Astrocyte (in vitro differentiated cells and primary cell): ENCODE data around the gene NDEL1. TPM values are rescaled to one million over a fixed set of nuclear protein-coding genes. Genes with fewer than 3 reads are reported as not detected.

ENCODE experiments used
- DNase-seq: peaks from one replicate; pipeline ENCODE4 v3.0.0-alpha.2; 2010; ENCODE audit warnings: low read depth
- FAIRE-seq: peaks from 2 replicates; lab custom pipeline; 2011; peaks lifted over from hg19 to GRCh38; lab: Jason Lieb, UNC
- H2AFZ ChIP-seq: 2 replicates; pipeline ENCODE4 v1.6.0; 2012; ENCODE audit warnings: low read depth, low read length, inconsistent platforms
- H3K27ac ChIP-seq: 2 replicates; pipeline ENCODE4 v1.5.1; 2011; ENCODE audit warnings: low read depth, low read length, inconsistent platforms
- H3K27me3 ChIP-seq: 2 replicates; pipeline ENCODE4 v1.6.0; 2011; ENCODE audit warnings: low read length, inconsistent platforms; ENCODE audit not compliant: insufficient read depth
- H3K36me3 ChIP-seq: 2 replicates; pipeline ENCODE4 v1.5.1; 2011; ENCODE audit warnings: low read length, inconsistent platforms; ENCODE audit not compliant: insufficient read depth
- H3K4me1 ChIP-seq: 2 replicates; pipeline ENCODE4 v1.5.1; 2011; ENCODE audit warnings: low read length, inconsistent platforms; ENCODE audit not compliant: insufficient read depth
- H3K4me2 ChIP-seq: 2 replicates; pipeline ENCODE4 v1.6.0; 2012; ENCODE audit warnings: low read length, inconsistent platforms
- H3K4me3 ChIP-seq: 2 replicates; pipeline ENCODE4 v1.5.1; 2011; ENCODE audit warnings: low read depth, mild to moderate bottlenecking, low read length, inconsistent platforms; ENCODE audit not compliant: insufficient read depth
- H3K79me2 ChIP-seq: 2 replicates; pipeline ENCODE4 v1.6.0; 2012; ENCODE audit warnings: mild to moderate bottlenecking, low read length, inconsistent platforms; ENCODE audit not compliant: insufficient read depth
- H3K9ac ChIP-seq: 2 replicates; pipeline ENCODE4 v1.6.0; 2012; ENCODE audit warnings: mild to moderate bottlenecking, low read length, inconsistent platforms
- H3K9me3 ChIP-seq: 2 replicates; pipeline ENCODE4 v1.5.1; 2012; ENCODE audit warnings: low read depth, mild to moderate bottlenecking, low read length, inconsistent platforms; ENCODE audit not compliant: insufficient read depth
- H4K20me1 ChIP-seq: 2 replicates; pipeline ENCODE4 v1.6.0; 2012; ENCODE audit warnings: low read length, inconsistent platforms; ENCODE audit not compliant: insufficient read depth
- H3K27ac Mint-ChIP-seq: one replicate; pipeline ENCODE4 v1.8.0; 2021; ENCODE audit warnings: mild to moderate bottlenecking, mixed read lengths; ENCODE audit not compliant: unreplicated experiment
- H3K27me3 Mint-ChIP-seq: one replicate; pipeline ENCODE4 v1.8.0; 2021; ENCODE audit warnings: low read depth, mixed read lengths; ENCODE audit not compliant: unreplicated experiment
- H3K36me3 Mint-ChIP-seq: one replicate; pipeline ENCODE4 v1.8.0; 2021; ENCODE audit warnings: low read depth, mixed read lengths; ENCODE audit not compliant: unreplicated experiment
- H3K4me1 Mint-ChIP-seq: one replicate; pipeline ENCODE4 v1.8.0; 2021; ENCODE audit warnings: low read depth, mixed read lengths; ENCODE audit not compliant: unreplicated experiment
- H3K4me3 Mint-ChIP-seq: one replicate; pipeline ENCODE4 v1.8.0; 2021; ENCODE audit warnings: mild to moderate bottlenecking, moderate library complexity, mixed read lengths; ENCODE audit not compliant: unreplicated experiment
- H3K9me3 Mint-ChIP-seq: one replicate; pipeline ENCODE4 v1.8.0; 2021; ENCODE audit warnings: mild to moderate bottlenecking, mixed read lengths; ENCODE audit not compliant: unreplicated experiment
- EZH2 ChIP-seq: IDR thresholded peaks from 2 replicates; pipeline ENCODE4 v1.6.1; 2012; ENCODE audit warnings: mild to moderate bottlenecking, low read length, inconsistent platforms; ENCODE audit not compliant: insufficient read depth
- total RNA-seq: library from RNA; stranded (reverse); gene quantifications from 2 replicates; pipeline ENCODE4 v1.2.1, GENCODE V29; 2021
- TF ChIP-seq, protein P1 (sequence below): IDR thresholded peaks from 2 replicates; pipeline ENCODE4 v1.5.1; 2011; ENCODE audit warnings: low read depth, mild to moderate bottlenecking, inconsistent platforms, low read length, moderate library complexity; ENCODE audit not compliant: insufficient read depth

NDEL1 gene
- total RNA-seq, 1 donor from 2014 or later: 102 TPM

DNA sequence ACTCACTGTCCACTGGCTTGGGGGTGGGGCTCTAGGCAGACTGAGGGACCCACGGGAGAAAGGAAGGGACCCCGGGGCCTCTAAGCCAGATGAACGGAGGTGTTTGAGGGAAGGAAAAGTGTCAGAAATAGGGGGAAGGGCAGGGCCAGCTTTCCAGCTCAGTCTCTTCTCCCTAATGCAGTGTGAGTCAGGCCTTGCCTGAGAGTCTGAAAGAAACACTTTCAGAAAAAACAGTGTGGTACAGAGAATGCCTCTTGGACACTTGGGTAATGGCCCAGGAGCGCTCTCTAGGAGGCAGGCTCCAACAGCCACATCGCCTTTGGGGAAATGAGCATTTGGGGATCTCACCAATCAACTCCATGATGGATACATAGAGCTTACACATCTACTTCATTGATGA lies 46.9 kb downstream of the NDEL1 start:
- no peak overlapping the region for H3K27ac ChIP-seq

DNA sequence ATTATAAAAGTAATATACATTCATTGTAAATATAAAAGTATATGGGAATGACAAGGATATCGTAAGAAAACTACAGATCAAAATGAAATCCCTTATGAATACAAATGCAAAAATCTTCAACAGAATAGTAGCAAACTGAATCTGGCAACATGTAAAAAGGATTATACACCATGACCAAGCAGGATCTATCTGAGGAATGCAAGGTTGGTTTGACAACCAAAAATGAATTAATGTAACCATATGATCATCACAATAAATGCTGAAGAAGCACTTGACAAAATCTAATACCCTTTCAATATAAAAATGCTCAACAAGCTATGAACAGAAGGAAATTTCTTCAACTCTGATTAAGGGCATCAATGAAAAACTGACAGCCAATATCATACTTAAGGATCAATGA lies 48.8 kb downstream of the NDEL1 start:
- H3K36me3 ChIP-seq: peaks cover 68% of the 10 kb centered on the region

More for the DNA sequence above, 46.9 kb downstream of the NDEL1 start:
- Mint-ChIP-seq H3K4me3 (no peak overlapping the region), H3K4me1 (peaks cover 24% of the 10 kb centered on the region), H3K27me3 (no peaks in the 10 kb centered on the region), H3K27ac (peak overlapping the region; percentile 86), H3K36me3 (peaks cover 49% of the 10 kb centered on the region), H3K9me3 (peaks cover 7% of the 10 kb centered on the region)
- Histone ChIP-seq H4K20me1 (peaks cover 49% of the 10 kb centered on the region), H3K9ac (no peak overlapping the region), H3K79me2 (peaks cover 3% of the 10 kb centered on the region), H3K27me3 (no peaks in the 10 kb centered on the region), H2AFZ (no peak overlapping the region), H3K4me1 (peaks cover 10% of the 10 kb centered on the region), H3K4me3 (no peak overlapping the region), H3K9me3 (no peaks in the 10 kb centered on the region), H3K36me3 (peaks cover 66% of the 10 kb centered on the region), H3K4me2 (no peak overlapping the region)
- FAIRE-seq (no peak), DNase-seq (no peak)
- no peak for TF ChIP-seq EZH2
- TF ChIP-seq, protein P1, sequence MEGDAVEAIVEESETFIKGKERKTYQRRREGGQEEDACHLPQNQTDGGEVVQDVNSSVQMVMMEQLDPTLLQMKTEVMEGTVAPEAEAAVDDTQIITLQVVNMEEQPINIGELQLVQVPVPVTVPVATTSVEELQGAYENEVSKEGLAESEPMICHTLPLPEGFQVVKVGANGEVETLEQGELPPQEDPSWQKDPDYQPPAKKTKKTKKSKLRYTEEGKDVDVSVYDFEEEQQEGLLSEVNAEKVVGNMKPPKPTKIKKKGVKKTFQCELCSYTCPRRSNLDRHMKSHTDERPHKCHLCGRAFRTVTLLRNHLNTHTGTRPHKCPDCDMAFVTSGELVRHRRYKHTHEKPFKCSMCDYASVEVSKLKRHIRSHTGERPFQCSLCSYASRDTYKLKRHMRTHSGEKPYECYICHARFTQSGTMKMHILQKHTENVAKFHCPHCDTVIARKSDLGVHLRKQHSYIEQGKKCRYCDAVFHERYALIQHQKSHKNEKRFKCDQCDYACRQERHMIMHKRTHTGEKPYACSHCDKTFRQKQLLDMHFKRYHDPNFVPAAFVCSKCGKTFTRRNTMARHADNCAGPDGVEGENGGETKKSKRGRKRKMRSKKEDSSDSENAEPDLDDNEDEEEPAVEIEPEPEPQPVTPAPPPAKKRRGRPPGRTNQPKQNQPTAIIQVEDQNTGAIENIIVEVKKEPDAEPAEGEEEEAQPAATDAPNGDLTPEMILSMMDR: no peak

DNA sequence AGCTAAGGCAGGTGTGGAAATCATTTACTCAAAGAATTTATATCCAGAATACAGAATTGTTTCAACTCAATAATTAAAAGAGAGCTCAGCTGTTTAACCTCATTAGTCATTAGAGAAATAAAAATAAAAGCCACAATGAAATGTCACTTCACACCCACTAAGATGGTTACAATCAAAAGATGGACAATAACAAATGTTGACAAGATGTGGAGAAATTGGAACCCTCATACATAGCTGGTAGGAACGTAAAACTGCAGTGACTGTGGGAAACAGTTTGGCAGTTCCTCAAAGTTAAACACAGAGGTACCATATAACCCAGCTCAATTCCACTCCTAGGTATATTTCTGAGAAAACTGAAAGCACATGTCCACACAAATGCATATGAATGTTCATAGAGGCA lies 49.8 kb downstream of the NDEL1 start:
- Mint-ChIP-seq H3K4me1 (peaks cover 34% of the 10 kb centered on the region), H3K9me3 (peaks cover 7% of the 10 kb centered on the region), H3K27ac (no peak overlapping the region), H3K4me3 (no peak overlapping the region), H3K36me3 (peaks cover 54% of the 10 kb centered on the region), H3K27me3 (no peaks in the 10 kb centered on the region)
- H3K36me3 ChIP-seq: peaks cover 68% of the 10 kb centered on the region
- no peaks in the 10 kb centered on the region for H3K9me3 ChIP-seq
- TF ChIP-seq, protein P1: no peak
- TF ChIP-seq EZH2: no peak
- no peak overlapping the region for H3K4me3 ChIP-seq
- H3K4me2 ChIP-seq: no peak overlapping the region
- no peaks in the 10 kb centered on the region for H3K27me3 ChIP-seq
- peak; percentile 5 for FAIRE-seq
- no peak overlapping the region for H2AFZ ChIP-seq
- H3K4me1 ChIP-seq: peaks cover 9% of the 10 kb centered on the region
- peaks cover 3% of the 10 kb centered on the region for H3K79me2 ChIP-seq
- H3K9ac ChIP-seq: no peak overlapping the region
- no peak overlapping the region for H3K27ac ChIP-seq
- peaks cover 37% of the 10 kb centered on the region for H4K20me1 ChIP-seq
- DNase-seq: no peak

More for the DNA sequence above, 48.8 kb downstream of the NDEL1 start:
- no peak overlapping the region for H3K4me3 Mint-ChIP-seq
- H3K4me2 ChIP-seq: no peak overlapping the region
- no peaks in the 10 kb centered on the region for H3K27me3 Mint-ChIP-seq
- no peaks in the 10 kb centered on the region for H3K27me3 ChIP-seq
- H3K27ac ChIP-seq: no peak overlapping the region
- H4K20me1 ChIP-seq: peaks cover 48% of the 10 kb centered on the region
- no peak overlapping the region for H2AFZ ChIP-seq
- peaks cover 28% of the 10 kb centered on the region for H3K4me1 Mint-ChIP-seq
- FAIRE-seq (no peak), DNase-seq (no peak)
- peaks cover 57% of the 10 kb centered on the region for H3K36me3 Mint-ChIP-seq
- H3K4me3 ChIP-seq: no peak overlapping the region
- TF ChIP-seq EZH2: no peak
- TF ChIP-seq, protein P1: no peak
- H3K9me3 ChIP-seq: no peaks in the 10 kb centered on the region
- peaks cover 7% of the 10 kb centered on the region for H3K9me3 Mint-ChIP-seq
- H3K27ac Mint-ChIP-seq: no peak overlapping the region
- peaks cover 3% of the 10 kb centered on the region for H3K79me2 ChIP-seq
- no peak overlapping the region for H3K9ac ChIP-seq
- H3K4me1 ChIP-seq: peaks cover 16% of the 10 kb centered on the region
